GM18861 (cell line): Measurements from ENCODE around the gene MTCH2.
"Not testable (repeated sequence)": the region's sequence is repeated elsewhere in the genome, so short reads cannot be mapped to it uniquely, and the experiment has no call there.

Experiments used
- ATAC-seq: cut with Tn5 transposase; IDR thresholded peaks from one replicate; pipeline ENCODE4 v1.9.1; 2021; ENCODE audit not compliant: unreplicated experiment

Gene MTCH2

GRCh38 chr11:47640506-47640905 is 1.9 kb downstream of the MTCH2 start:
- not testable (repeated sequence) for ATAC-seq

GRCh38 chr11:47636331-47636730 is 6.0 kb downstream of the MTCH2 start:
- ATAC-seq = not testable (repeated sequence)

- ATAC-seq = no peak
Measured at GRCh38 chr11:47631473-47631872, 10.9 kb downstream of the MTCH2 start.

- no peak for ATAC-seq
Measured at GRCh38 chr11:47628026-47628425, 14.3 kb downstream of the MTCH2 start.

- ATAC-seq = no peak
Measured at GRCh38 chr11:47626234-47626633, 16.1 kb downstream of the MTCH2 start.

GRCh38 chr11:47620836-47621378 is 21.5 kb downstream of the MTCH2 start:
- no peak for ATAC-seq

GRCh38 chr11:47617417-47617809 is 24.9 kb downstream of the MTCH2 start:
- no peak for ATAC-seq

- no peak for ATAC-seq
Measured at GRCh38 chr11:47616726-47617416, 25.5 kb downstream of the MTCH2 start.

GRCh38 chr11:47615249-47615648 is 27.1 kb downstream of the MTCH2 start:
- ATAC-seq = no peak

GRCh38 chr11:47611348-47611794 is 31.0 kb downstream of the MTCH2 start:
- ATAC-seq = peak; percentile 87

- ATAC-seq = no peak
Measured at GRCh38 chr11:47609675-47610074, 32.7 kb downstream of the MTCH2 start.

GRCh38 chr11:47607380-47607779 is 35.0 kb downstream of the MTCH2 start:
- ATAC-seq = no peak

GRCh38 chr11:47606731-47607130 is 35.6 kb downstream of the MTCH2 start:
- no peak for ATAC-seq

- no peak for ATAC-seq
Measured at GRCh38 chr11:47605921-47606320, 36.4 kb downstream of the MTCH2 start.

- no peak for ATAC-seq
Measured at GRCh38 chr11:47603295-47603694, 39.1 kb downstream of the MTCH2 start.

- ATAC-seq = no peak
Measured at GRCh38 chr11:47599902-47600301, 42.5 kb downstream of the MTCH2 start.

GRCh38 chr11:47595967-47596366 is 46.4 kb downstream of the MTCH2 start:
- no peak for ATAC-seq

- ATAC-seq = no peak
Measured at GRCh38 chr11:47595029-47595428, 47.3 kb downstream of the MTCH2 start.

- no peak for ATAC-seq
Measured at GRCh38 chr11:47593934-47594855, 48.2 kb downstream of the MTCH2 start, which contains the start of gene C1QTNF4. TSS of gene C1QTNF4 (minus strand) at chr11:47594411. CDS start at chr11:47590810, 3,601 bp downstream.

- no peak for ATAC-seq
Measured at GRCh38 chr11:47593492-47593933, 48.8 kb downstream of the MTCH2 start.

- no peak for ATAC-seq
Measured at GRCh38 chr11:47592970-47593369, 49.4 kb downstream of the MTCH2 start.

- ATAC-seq = no peak
Measured at GRCh38 chr11:47592251-47592650, 50.1 kb downstream of the MTCH2 start.
